Skeletal muscle satellite cell (primary cell): ENCODE data around the gene DNM3.

Experiments used
- H3K27me3 ChIP-seq: 2 replicates; pipeline ENCODE4 v1.7.0; 2013; ENCODE audit warnings: low read length; ENCODE audit not compliant: control insufficient read depth, insufficient read depth
- H3K36me3 ChIP-seq: 2 replicates; pipeline ENCODE4 v1.7.0; 2013; ENCODE audit warnings: mild to moderate bottlenecking, control low read depth, low read length; ENCODE audit not compliant: insufficient read depth
- H3K4me1 ChIP-seq: 2 replicates; pipeline ENCODE4 v1.7.0; 2013; ENCODE audit warnings: low read length; ENCODE audit not compliant: control insufficient read depth, insufficient read depth
- H3K4me2 ChIP-seq: 2 replicates; pipeline ENCODE4 v1.7.0; 2013; ENCODE audit warnings: mild to moderate bottlenecking, low read length
- H3K4me3 ChIP-seq: 2 replicates; pipeline ENCODE4 v1.7.0; 2013; ENCODE audit warnings: low read length
- H3K9ac ChIP-seq: 2 replicates; pipeline ENCODE4 v1.7.0; 2013; ENCODE audit warnings: mild to moderate bottlenecking, low read depth, low read length, moderate library complexity
- H3K9me3 ChIP-seq: replicated peaks from 2 replicates; pipeline ENCODE4 v1.7.0; 2013; ENCODE audit warnings: mild to moderate bottlenecking, control low read depth, low read length

DNM3 gene

GRCh38 chr1:171984850-171985485 lies 143.7 kb downstream of the DNM3 start:
- Histone ChIP-seq H3K4me2 (no peak overlapping the region), H3K9me3 (no peaks in the 10 kb centered on the region), H3K36me3 (no peaks in the 10 kb centered on the region), H3K27me3 (no peaks in the 10 kb centered on the region), H3K4me3 (no peak overlapping the region), H3K4me1 (no peaks in the 10 kb centered on the region), H3K9ac (no peak overlapping the region)

- H3K4me2 ChIP-seq, result no peak overlapping the region
- H3K36me3 ChIP-seq, result no peaks in the 10 kb centered on the region
- H3K9me3 ChIP-seq, result no peaks in the 10 kb centered on the region
- H3K4me3 ChIP-seq, result no peak overlapping the region
- H3K9ac ChIP-seq, result no peak overlapping the region
- no peaks in the 10 kb centered on the region for H3K4me1 ChIP-seq
- no peaks in the 10 kb centered on the region for H3K27me3 ChIP-seq
These were observed 144.3 kb downstream of the DNM3 start for GRCh38 chr1:171985639-171986038.

- H3K36me3 ChIP-seq, result no peaks in the 10 kb centered on the region
- no peak overlapping the region for H3K4me3 ChIP-seq
- no peak overlapping the region for H3K4me2 ChIP-seq
- H3K27me3 ChIP-seq, result no peaks in the 10 kb centered on the region
- no peaks in the 10 kb centered on the region for H3K9me3 ChIP-seq
- H3K4me1 ChIP-seq, result no peaks in the 10 kb centered on the region
- H3K9ac ChIP-seq, result no peak overlapping the region
These were observed 147.1 kb downstream of the DNM3 start for GRCh38 chr1:171988243-171988885.

- Histone ChIP-seq H3K9me3 (no peaks in the 10 kb centered on the region), H3K27me3 (no peaks in the 10 kb centered on the region), H3K4me1 (no peaks in the 10 kb centered on the region), H3K4me2 (no peak overlapping the region), H3K9ac (no peak overlapping the region), H3K4me3 (no peak overlapping the region), H3K36me3 (no peaks in the 10 kb centered on the region)
These were observed 149.1 kb downstream of the DNM3 start for GRCh38 chr1:171990371-171990770.

GRCh38 chr1:171994293-171994692 lies 153.0 kb downstream of the DNM3 start:
- Histone ChIP-seq H3K4me3 (no peak overlapping the region), H3K9me3 (no peaks in the 10 kb centered on the region), H3K4me1 (no peaks in the 10 kb centered on the region), H3K36me3 (no peaks in the 10 kb centered on the region), H3K9ac (no peak overlapping the region), H3K4me2 (no peak overlapping the region), H3K27me3 (no peaks in the 10 kb centered on the region)

- Histone ChIP-seq H3K4me3 (no peak overlapping the region), H3K4me2 (no peak overlapping the region), H3K36me3 (no peaks in the 10 kb centered on the region), H3K27me3 (no peaks in the 10 kb centered on the region), H3K9me3 (no peaks in the 10 kb centered on the region), H3K9ac (no peak overlapping the region), H3K4me1 (no peaks in the 10 kb centered on the region)
These were observed 154.3 kb downstream of the DNM3 start for GRCh38 chr1:171995573-171995972.

- Histone ChIP-seq H3K4me3 (no peak overlapping the region), H3K27me3 (no peaks in the 10 kb centered on the region), H3K9ac (no peak overlapping the region), H3K4me1 (no peaks in the 10 kb centered on the region), H3K9me3 (no peaks in the 10 kb centered on the region), H3K36me3 (no peaks in the 10 kb centered on the region), H3K4me2 (no peak overlapping the region)
These were observed 156.6 kb downstream of the DNM3 start for GRCh38 chr1:171997936-171998335.

- Histone ChIP-seq H3K4me3 (no peak overlapping the region), H3K4me1 (peaks cover 3% of the 10 kb centered on the region), H3K36me3 (no peaks in the 10 kb centered on the region), H3K9ac (no peak overlapping the region), H3K9me3 (no peaks in the 10 kb centered on the region), H3K4me2 (no peak overlapping the region), H3K27me3 (no peaks in the 10 kb centered on the region)
These were observed 157.4 kb downstream of the DNM3 start for GRCh38 chr1:171998711-171999110.

- no peaks in the 10 kb centered on the region for H3K27me3 ChIP-seq
- no peaks in the 10 kb centered on the region for H3K9me3 ChIP-seq
- peaks cover 13% of the 10 kb centered on the region for H3K4me1 ChIP-seq
- no peaks in the 10 kb centered on the region for H3K36me3 ChIP-seq
- H3K4me2 ChIP-seq, result no peak overlapping the region
- H3K9ac ChIP-seq, result no peak overlapping the region
- no peak overlapping the region for H3K4me3 ChIP-seq
These were observed 158.5 kb downstream of the DNM3 start for GRCh38 chr1:171999756-172000155.

GRCh38 chr1:172001288-172001687 lies 160.0 kb downstream of the DNM3 start:
- Histone ChIP-seq H3K9me3 (no peaks in the 10 kb centered on the region), H3K36me3 (no peaks in the 10 kb centered on the region), H3K9ac (no peak overlapping the region), H3K4me1 (peaks cover 18% of the 10 kb centered on the region), H3K4me3 (no peak overlapping the region), H3K4me2 (no peak overlapping the region), H3K27me3 (no peaks in the 10 kb centered on the region)

GRCh38 chr1:172002725-172003345 lies 161.5 kb downstream of the DNM3 start:
- Histone ChIP-seq H3K9me3 (no peaks in the 10 kb centered on the region), H3K4me2 (no peak overlapping the region), H3K27me3 (no peaks in the 10 kb centered on the region), H3K36me3 (no peaks in the 10 kb centered on the region), H3K4me3 (no peak overlapping the region), H3K4me1 (peaks cover 18% of the 10 kb centered on the region), H3K9ac (no peak overlapping the region)
